ENCODE measurements around the gene HIF1A. TPM values are rescaled to one million over a fixed set of nuclear protein-coding genes. Genes with fewer than 3 reads are reported as not detected.

HIF1A gene
- total and polyA plus RNA-seq, 10 of the 15 experiments (the other 5 are each of a cell fraction or from before 2014, with no cell fraction given) = 18.3 to 97.0 (median 75.3) TPM

- no peak overlapping the region for H3K9ac ChIP-seq (ENCODE audit: control insufficient read depth, insufficient read depth, low read length)
- BruUV-seq (replicated peaks) = no TSS peak
- no peak overlapping the region for H3K27ac ChIP-seq (ENCODE audit: control insufficient read depth, insufficient read depth)
- no peak overlapping the region for H2AFZ ChIP-seq (ENCODE audit: control insufficient read depth, low read depth, low read length)
- WGBS (ENCODE audit: insufficient coverage, insufficient replicate concordance, low lambda C conversion rate, missing lambda C conversion rate) = 64% methylated on average over 7 of the region's 7 CpGs
- no peak for FAIRE-seq
- peaks cover 46% of the 10 kb centered on the region for H3K79me2 ChIP-seq (ENCODE audit: control insufficient read depth, insufficient read depth, low read length)
- H3K4me3 ChIP-seq = no peak overlapping the region
- RAD21 ChIA-PET (ENCODE audit: unreplicated experiment) = no interaction called here
- H3K4me1 ChIP-seq (ENCODE audit: control insufficient read depth, insufficient read depth, low read length) = no peaks in the 10 kb centered on the region
- in situ Hi-C loops (cut with MboI) (loop anchor here (5.0 kb wide), 1 partner anchor 265 kb away; no protein-coding TSS in a partner anchor), intact Hi-C loops (cut with micrococcal nuclease; ENCODE audit: unreplicated experiment) (no loop called here)
- no peak for DNase-seq (ENCODE audit: low read depth, low spot score)
- CTCF ChIA-PET = interaction anchor here (0.6 to 2.7 kb wide), 7 partner anchors 8 to 251 kb away, joined by 3 to 11 read pairs (median 4); partner anchors contain the start of gene SNAPC1
- no peaks in the 10 kb centered on the region for H3K27me3 ChIP-seq (replicated peaks in 1 of 2; ENCODE audit: control insufficient read depth in 2 of 2, insufficient read depth in 2 of 2, low read length in 1 of 2)
- no peaks in the 10 kb centered on the region for H3K9me3 ChIP-seq (replicated peaks; ENCODE audit: control insufficient read depth, insufficient read depth, low read length)
- peaks cover 3% of the 10 kb centered on the region for H4K20me1 ChIP-seq (ENCODE audit: control insufficient read depth, insufficient read depth)
- SMC1A ChIA-PET (ENCODE audit: uncharacterized antibody, unreplicated experiment) = interaction anchor here (1.1 to 2.4 kb wide), 8 partner anchors 9 to 223 kb away, joined by 3 to 16 read pairs (median 4); no protein-coding TSS in a partner anchor
- TF ChIP-seq ZBED1 (IDR thresholded peaks at IDR 0.05; ENCODE audit: borderline replicate concordance) = no peak
- TF ChIP-seq IKZF1 (conservative IDR thresholded peaks at IDR 0.05) = no peak
- 0 out of 2 replicates have a peak, but pooled peaks have one; percentile 13 for TF ChIP-seq POLR2AphosphoS2 (IDR thresholded peaks at IDR 0.05; ENCODE audit: low read depth, low read length)
- no peak for TF ChIP-seq STAT3 (IDR thresholded peaks at IDR 0.05; ENCODE audit: low read depth, low read length)
- no peak for TF ChIP-seq ZSCAN29 (IDR thresholded peaks at IDR 0.05)
- ATAC-seq = no peak
- H3K36me3 ChIP-seq (ENCODE audit: control insufficient read depth in 2 of 2, insufficient read depth in 2 of 2, low read length in 1 of 2) = peaks cover 6 to 45% of the 10 kb centered on the region in 2 experiments
- POLR2A ChIA-PET = interaction anchor here (0.5 to 2.3 kb wide), 3 partner anchors 11 to 108 kb away, joined by 3 to 8 read pairs (median 5); no protein-coding TSS in a partner anchor
- no peak overlapping the region for H3K4me2 ChIP-seq (ENCODE audit: control insufficient read depth, insufficient read depth)
Observed at GRCh38 chr14:61726778-61727658, 31.7 kb downstream of the HIF1A start.

Data from GM12878 (cell line).